Retina (tissue), 1 donor: ENCODE measurements around the gene OXTR.

Experiments
- DNase-seq: peaks from one replicate; pipeline ENCODE4 v3.0.0-alpha.2; 2016

The OXTR gene

DNA sequence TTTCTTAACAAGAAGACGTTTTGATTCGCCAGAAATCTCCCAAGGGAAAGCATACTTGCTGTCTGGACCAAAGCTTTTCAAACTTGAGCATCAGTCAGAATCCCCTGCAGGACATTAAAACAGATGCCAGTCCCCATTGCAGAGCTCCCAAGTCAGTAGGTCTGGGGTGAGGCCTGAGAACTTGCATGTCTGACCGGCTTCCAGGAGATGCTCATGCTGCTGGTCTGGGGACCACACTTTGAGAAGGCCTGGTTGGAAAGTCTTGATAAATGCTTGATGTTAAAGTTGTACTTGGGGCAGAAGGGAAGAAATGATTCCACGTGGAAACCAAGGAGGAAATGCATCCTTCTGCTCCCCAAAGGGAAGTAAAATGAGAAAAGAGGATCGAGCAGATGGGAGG, 60.1 kb downstream of the OXTR start:
- no peak for DNase-seq

- DNase-seq: no peak
Observed at GRCh38 chr3:8705575-8705974, 63.8 kb downstream of the OXTR start.

DNA sequence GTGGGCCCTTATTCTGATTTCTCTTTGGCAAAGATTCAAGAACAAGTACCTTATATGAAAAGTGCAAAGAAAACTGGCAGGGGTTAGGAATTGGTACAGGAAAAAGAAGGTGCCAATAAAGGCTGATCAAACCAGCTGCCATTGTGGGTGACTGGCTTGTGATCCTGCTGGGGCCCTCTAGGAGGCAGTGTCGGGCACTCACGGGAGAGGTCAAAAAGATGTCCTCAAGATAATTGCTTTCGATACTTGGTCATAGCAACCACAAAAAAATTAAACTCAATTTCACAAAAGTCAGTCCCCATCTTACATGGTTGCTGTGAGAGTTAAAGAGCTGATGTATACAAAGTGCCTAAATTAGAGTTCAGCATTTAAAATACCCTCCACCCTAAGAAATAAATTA, 66.9 kb downstream of the OXTR start:
- no peak for DNase-seq
